HepG2 (cell line): Measurements from ENCODE around the gene NKAIN4. TPM values are rescaled to one million over a fixed set of nuclear protein-coding genes. Genes with fewer than 3 reads are reported as not detected.

ENCODE experiments used
- AHR ChIP-seq: IDR thresholded peaks from 2 replicates; pipeline ENCODE4 v1.6.1; 2018; ENCODE audit warnings: missing genetic modification reagents, missing compliant biosample characterization
- ETV5 ChIP-seq: IDR thresholded peaks from 2 replicates; pipeline ENCODE4 v1.6.1; 2018; ENCODE audit warnings: missing biosample characterization, missing genetic modification reagents, inconsistent platforms, borderline replicate concordance
- JUND ChIP-seq: sonication (generic); formaldehyde crosslinking; IDR thresholded peaks from 2 replicates; pipeline ENCODE4 v1.8.0; 2022; ENCODE audit warnings: mild to moderate bottlenecking, missing genetic modification reagents
- KDM3A ChIP-seq: IDR thresholded peaks from 2 replicates; pipeline ENCODE4 v1.6.1; 2018; ENCODE audit warnings: low read depth, missing compliant biosample characterization
- PHF8 ChIP-seq: sonication (generic); formaldehyde crosslinking; IDR thresholded peaks from 2 replicates; pipeline ENCODE4 v1.5.0; 2020; ENCODE audit warnings: missing genetic modification reagents
- ZFAT ChIP-seq: sonication (generic); formaldehyde crosslinking; conservative IDR thresholded peaks from 2 replicates; pipeline ENCODE4 v1.8.1; 2023; ENCODE audit warnings: missing genetic modification reagents, inconsistent platforms
- ZNF441 ChIP-seq: sonication (generic); formaldehyde crosslinking; IDR thresholded peaks from 2 replicates; pipeline ENCODE4 v1.7.0; 2021; ENCODE audit warnings: missing genetic modification reagents, borderline replicate concordance
- polyA plus RNA-seq, 8 experiments: library from polyadenylated mRNA; depleted of rRNA in 3 of 8; stranded (reverse) in 7 of 8; unstranded in 1 of 8; fragments of >200 nt; fragmentation: Illumina TruSeq in 4 of 8; extraction: Trizol in 4 of 8; gene quantifications; 2 replicates each; pipeline versions ENCODE4 v1.2.1 to v1.2.3, GENCODE V29; 2011 to 2016; ENCODE audit warnings: low read depth in 4 of 8, missing spikeins in 1 of 8, mixed read lengths in 1 of 8; ENCODE audit not compliant: insufficient read depth in 1 of 8
- total RNA-seq, 5 experiments: library from RNA; depleted of rRNA; stranded (reverse); fragments of >200 nt; fragmentation: Illumina TruSeq; extraction: Trizol; gene quantifications; 2 replicates each; pipeline ENCODE4 v1.2.3, GENCODE V29; 2016; ENCODE audit warnings: low read depth in 1 of 5
- TF ChIP-seq, protein P1 (sequence below): sonication (generic); formaldehyde crosslinking; IDR thresholded peaks from 2 replicates; pipeline ENCODE4 v1.4.0; 2020; ENCODE audit warnings: mild to moderate bottlenecking, missing genetic modification reagents, borderline replicate concordance
- TF ChIP-seq, protein P2 (sequence below): sonication (generic); formaldehyde crosslinking; conservative IDR thresholded peaks from 2 replicates; pipeline ENCODE4 v1.4.0; 2020; ENCODE audit warnings: mild to moderate bottlenecking, missing genetic modification reagents, moderate library complexity
- TF ChIP-seq, protein P3 (sequence below): sonication (generic); formaldehyde crosslinking; IDR thresholded peaks from 2 replicates; pipeline ENCODE4 v1.4.0; 2020; ENCODE audit warnings: mild to moderate bottlenecking, missing genetic modification reagents
- TF ChIP-seq, protein P4 (sequence below): sonication (generic); formaldehyde crosslinking; IDR thresholded peaks from 2 replicates; pipeline ENCODE4 v1.9.0; 2021; ENCODE audit warnings: missing genetic modification reagents, mild to moderate bottlenecking, borderline replicate concordance

NKAIN4 gene
- total and polyA plus RNA-seq, 2 of the 13 experiments (the other 11 are each of a cell fraction or from before 2014, with no cell fraction given) = not detected

DNA sequence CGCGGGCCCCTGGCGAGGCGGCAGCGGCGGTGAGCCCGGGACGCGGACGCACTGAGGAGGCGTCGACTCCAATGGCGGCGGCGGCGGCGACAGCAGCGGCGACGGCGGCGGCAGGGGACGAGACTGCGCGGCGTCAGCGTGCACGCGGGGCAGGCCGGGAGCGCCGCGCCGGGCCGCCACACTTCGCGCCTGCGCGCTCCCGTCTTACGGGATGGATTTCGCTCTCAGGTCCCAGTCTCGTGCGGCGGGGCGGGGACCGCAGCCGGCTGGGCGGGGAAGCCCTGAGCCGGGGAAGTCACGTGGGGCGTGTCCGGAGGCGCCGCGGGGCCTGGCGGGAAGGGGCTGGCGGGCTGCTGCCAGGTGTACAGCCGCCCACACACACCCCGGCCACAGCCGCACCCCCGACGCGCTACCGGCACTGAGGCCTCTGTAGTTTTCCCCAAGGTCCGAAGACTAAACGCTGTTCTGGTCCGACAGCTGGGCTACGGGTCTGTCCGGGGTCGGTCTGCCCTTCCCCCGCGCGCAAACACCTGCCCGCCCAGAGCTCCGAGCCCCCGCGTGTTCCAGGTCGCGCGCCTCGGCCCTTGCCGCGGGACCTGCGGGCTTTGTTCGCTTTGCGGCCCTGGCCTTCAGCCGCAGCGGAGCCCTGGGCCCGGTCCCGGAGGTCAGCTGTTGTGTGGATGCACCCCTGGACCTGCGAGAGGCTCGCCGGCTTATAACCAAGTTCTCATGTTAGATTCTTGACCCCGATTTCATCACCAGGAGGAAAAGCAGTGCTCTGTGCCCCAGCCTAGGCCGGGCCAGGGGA, 38.0 kb downstream of the NKAIN4 start, which contains the start of gene YTHDF1 (continued):
- TF ChIP-seq, protein P1, sequence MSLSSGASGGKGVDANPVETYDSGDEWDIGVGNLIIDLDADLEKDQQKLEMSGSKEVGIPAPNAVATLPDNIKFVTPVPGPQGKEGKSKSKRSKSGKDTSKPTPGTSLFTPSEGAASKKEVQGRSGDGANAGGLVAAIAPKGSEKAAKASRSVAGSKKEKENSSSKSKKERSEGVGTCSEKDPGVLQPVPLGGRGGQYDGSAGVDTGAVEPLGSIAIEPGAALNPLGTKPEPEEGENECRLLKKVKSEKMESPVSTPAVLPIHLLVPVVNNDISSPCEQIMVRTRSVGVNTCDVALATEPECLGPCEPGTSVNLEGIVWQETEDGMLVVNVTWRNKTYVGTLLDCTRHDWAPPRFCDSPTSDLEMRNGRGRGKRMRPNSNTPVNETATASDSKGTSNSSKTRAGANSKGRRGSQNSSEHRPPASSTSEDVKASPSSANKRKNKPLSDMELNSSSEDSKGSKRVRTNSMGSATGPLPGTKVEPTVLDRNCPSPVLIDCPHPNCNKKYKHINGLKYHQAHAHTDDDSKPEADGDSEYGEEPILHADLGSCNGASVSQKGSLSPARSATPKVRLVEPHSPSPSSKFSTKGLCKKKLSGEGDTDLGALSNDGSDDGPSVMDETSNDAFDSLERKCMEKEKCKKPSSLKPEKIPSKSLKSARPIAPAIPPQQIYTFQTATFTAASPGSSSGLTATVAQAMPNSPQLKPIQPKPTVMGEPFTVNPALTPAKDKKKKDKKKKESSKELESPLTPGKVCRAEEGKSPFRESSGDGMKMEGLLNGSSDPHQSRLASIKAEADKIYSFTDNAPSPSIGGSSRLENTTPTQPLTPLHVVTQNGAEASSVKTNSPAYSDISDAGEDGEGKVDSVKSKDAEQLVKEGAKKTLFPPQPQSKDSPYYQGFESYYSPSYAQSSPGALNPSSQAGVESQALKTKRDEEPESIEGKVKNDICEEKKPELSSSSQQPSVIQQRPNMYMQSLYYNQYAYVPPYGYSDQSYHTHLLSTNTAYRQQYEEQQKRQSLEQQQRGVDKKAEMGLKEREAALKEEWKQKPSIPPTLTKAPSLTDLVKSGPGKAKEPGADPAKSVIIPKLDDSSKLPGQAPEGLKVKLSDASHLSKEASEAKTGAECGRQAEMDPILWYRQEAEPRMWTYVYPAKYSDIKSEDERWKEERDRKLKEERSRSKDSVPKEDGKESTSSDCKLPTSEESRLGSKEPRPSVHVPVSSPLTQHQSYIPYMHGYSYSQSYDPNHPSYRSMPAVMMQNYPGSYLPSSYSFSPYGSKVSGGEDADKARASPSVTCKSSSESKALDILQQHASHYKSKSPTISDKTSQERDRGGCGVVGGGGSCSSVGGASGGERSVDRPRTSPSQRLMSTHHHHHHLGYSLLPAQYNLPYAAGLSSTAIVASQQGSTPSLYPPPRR (CRISPR knock-in tag) = peak; percentile 86
- TF ChIP-seq ETV5 (CRISPR knock-in tag) = peak; percentile 85; the same call in 1 of the 2 replicates
- no peak; the same call in 1 of the 2 replicates for TF ChIP-seq ZFAT (CRISPR knock-in tag)
- peak; percentile 96 for TF ChIP-seq PHF8 (CRISPR knock-in tag)
- TF ChIP-seq, protein P2, sequence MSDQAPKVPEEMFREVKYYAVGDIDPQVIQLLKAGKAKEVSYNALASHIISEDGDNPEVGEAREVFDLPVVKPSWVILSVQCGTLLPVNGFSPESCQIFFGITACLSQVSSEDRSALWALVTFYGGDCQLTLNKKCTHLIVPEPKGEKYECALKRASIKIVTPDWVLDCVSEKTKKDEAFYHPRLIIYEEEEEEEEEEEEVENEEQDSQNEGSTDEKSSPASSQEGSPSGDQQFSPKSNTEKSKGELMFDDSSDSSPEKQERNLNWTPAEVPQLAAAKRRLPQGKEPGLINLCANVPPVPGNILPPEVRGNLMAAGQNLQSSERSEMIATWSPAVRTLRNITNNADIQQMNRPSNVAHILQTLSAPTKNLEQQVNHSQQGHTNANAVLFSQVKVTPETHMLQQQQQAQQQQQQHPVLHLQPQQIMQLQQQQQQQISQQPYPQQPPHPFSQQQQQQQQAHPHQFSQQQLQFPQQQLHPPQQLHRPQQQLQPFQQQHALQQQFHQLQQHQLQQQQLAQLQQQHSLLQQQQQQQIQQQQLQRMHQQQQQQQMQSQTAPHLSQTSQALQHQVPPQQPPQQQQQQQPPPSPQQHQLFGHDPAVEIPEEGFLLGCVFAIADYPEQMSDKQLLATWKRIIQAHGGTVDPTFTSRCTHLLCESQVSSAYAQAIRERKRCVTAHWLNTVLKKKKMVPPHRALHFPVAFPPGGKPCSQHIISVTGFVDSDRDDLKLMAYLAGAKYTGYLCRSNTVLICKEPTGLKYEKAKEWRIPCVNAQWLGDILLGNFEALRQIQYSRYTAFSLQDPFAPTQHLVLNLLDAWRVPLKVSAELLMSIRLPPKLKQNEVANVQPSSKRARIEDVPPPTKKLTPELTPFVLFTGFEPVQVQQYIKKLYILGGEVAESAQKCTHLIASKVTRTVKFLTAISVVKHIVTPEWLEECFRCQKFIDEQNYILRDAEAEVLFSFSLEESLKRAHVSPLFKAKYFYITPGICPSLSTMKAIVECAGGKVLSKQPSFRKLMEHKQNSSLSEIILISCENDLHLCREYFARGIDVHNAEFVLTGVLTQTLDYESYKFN (CRISPR knock-in tag) = peak; percentile 73
- peak; percentile 89; the same call in 1 of the 2 replicates for TF ChIP-seq AHR (CRISPR knock-in tag)
- TF ChIP-seq, protein P3, sequence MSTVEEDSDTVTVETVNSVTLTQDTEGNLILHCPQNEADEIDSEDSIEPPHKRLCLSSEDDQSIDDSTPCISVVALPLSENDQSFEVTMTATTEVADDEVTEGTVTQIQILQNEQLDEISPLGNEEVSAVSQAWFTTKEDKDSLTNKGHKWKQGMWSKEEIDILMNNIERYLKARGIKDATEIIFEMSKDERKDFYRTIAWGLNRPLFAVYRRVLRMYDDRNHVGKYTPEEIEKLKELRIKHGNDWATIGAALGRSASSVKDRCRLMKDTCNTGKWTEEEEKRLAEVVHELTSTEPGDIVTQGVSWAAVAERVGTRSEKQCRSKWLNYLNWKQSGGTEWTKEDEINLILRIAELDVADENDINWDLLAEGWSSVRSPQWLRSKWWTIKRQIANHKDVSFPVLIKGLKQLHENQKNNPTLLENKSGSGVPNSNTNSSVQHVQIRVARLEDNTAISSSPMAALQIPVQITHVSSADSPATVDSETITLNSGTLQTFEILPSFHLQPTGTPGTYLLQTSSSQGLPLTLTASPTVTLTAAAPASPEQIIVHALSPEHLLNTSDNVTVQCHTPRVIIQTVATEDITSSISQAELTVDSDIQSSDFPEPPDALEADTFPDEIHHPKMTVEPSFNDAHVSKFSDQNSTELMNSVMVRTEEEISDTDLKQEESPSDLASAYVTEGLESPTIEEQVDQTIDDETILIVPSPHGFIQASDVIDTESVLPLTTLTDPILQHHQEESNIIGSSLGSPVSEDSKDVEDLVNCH (CRISPR knock-in tag) = no peak; the same call in 1 of the 2 replicates
- no peak; the same call in 1 of the 2 replicates for TF ChIP-seq KDM3A (CRISPR knock-in tag)
- TF ChIP-seq JUND = peak; percentile 42; the same call in 1 of the 2 replicates
- TF ChIP-seq, protein P4, sequence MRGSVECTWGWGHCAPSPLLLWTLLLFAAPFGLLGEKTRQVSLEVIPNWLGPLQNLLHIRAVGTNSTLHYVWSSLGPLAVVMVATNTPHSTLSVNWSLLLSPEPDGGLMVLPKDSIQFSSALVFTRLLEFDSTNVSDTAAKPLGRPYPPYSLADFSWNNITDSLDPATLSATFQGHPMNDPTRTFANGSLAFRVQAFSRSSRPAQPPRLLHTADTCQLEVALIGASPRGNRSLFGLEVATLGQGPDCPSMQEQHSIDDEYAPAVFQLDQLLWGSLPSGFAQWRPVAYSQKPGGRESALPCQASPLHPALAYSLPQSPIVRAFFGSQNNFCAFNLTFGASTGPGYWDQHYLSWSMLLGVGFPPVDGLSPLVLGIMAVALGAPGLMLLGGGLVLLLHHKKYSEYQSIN (CRISPR knock-in tag) = no peak
- TF ChIP-seq ZNF441 (CRISPR knock-in tag) = peak; percentile 90
